ENCODE measurements around the gene KNTC1.

DNA sequence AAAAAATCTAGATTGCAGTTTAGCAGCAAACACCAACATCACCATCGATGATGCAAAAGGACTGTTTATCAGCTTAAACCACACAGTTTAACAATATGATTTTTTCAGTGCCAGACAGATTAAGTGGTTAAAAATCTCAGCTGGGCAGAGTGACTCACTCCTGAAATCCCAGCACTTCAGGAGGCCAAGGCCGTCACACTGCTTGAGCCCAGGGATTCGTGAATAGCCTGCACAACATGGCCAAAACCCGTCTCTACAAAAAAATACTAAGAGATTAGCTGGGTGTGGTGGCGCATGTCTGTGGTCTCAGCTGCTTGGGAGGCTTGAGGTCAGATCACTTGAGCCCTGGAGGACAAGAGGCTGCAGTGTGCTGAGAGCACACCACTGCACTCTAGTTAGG lies 9.2 kb upstream of the KNTC1 start:
- TF ChIP-seq CTCF (conservative IDR thresholded peaks at IDR 0.05 in 1 of 2, IDR thresholded peaks at IDR 0.05 in 1 of 2; ENCODE audit: extremely low read depth in 1 of 2, insufficient read depth in 1 of 2, low read depth in 1 of 2, low read length in 2 of 2) = no peak
- TF ChIP-seq EZH2 (IDR thresholded peaks at IDR 0.05; ENCODE audit: borderline replicate concordance, low read length) = no peak
